NT2/D1 (cell line): ENCODE results near the gene TRA2A.

Experiments
- SUZ12 ChIP-seq: IDR thresholded peaks from 2 replicates; pipeline ENCODE4 v1.6.1; 2011; ENCODE audit not compliant: insufficient read length, insufficient read depth; ENCODE audit errors: extremely low read depth
- YY1 ChIP-seq: IDR thresholded peaks from 2 replicates; pipeline ENCODE4 v1.6.1; 2011; ENCODE audit not compliant: insufficient read length, insufficient read depth
- ZNF274 ChIP-seq: IDR thresholded peaks from 2 replicates; pipeline ENCODE4 v1.6.1; 2011; ENCODE audit warnings: mild to moderate bottlenecking, low read depth, low read length

DNA sequence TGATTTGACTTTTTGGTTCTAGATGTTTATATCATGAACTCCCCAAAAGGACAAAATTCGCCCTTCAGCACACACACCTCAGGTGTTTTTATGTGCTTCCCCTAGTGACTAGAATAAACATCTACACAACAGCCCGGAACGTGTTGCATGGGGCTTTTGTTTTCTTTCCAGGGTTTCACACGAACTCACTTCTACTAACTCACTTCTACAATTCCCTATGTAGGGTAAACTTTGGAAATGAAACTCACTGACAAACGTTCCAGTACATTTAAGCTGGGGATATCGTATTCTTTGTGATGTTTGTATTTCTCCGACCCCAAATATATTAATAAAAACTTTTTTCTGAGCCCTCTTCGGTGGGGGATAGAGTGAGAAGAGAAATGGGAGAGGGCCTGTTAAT is 1.4 kb downstream of the TRA2A start:
- no peak for TF ChIP-seq ZNF274
- no peak for TF ChIP-seq YY1
- TF ChIP-seq SUZ12: no peak
